Hepatic stellate cell (primary cell): Measurements from ENCODE around the gene KAT5.
"Not testable (repeated sequence)": the region's sequence is repeated elsewhere in the genome, so short reads cannot be mapped to it uniquely, and the experiment has no call there.

Experiments
- DNase-seq: peaks from one replicate; pipeline ENCODE4 v3.0.0; 2011; ENCODE audit warnings: low spot score

KAT5 gene

DNA sequence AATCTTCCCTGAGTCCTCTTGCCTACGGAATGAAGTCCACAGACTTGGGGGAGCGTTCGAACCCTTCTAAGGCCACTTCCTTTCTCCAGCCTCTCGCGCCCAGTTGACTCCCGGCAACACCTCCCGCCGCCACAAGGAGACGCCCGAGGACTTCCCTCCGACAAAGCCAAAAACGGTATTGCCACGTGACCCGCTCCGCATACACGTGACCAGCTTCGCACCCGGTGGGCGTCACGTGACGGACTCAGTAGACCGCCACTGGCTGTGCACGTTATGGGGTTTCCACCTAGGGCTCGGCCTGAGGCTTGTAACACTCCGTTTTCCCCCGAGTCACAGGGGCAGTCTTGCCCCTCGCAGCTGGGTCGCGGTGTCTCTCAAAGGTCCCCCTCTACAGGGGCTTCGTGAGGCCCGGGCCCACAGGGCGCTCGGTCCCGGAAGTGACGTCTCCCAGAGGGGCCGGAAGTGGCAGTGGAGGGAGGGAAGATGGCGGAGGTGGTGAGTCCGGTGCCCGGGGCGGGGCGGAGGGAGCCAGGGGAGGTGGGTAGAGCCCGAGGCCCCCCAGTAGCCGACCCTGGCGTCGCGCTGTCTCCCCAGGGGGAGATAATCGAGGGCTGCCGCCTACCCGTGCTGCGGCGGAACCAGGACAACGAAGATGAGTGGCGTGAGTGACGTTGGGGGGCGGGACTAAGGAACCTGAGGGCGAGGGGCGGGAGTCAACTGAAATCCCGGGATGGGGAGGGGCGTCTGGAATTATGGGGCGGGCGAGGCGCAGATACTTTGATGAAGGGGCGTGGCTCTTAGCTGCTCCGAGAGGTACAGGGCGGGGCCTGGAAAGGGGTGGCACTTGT lies at the start of gene KAT5:
Gene KAT5, plus strand, starts transcription at position 468 of the 848 bp plus-strand sequence. Its CDS starts 16 bp downstream, at position 484.
- peak; percentile 98 for DNase-seq

DNA sequence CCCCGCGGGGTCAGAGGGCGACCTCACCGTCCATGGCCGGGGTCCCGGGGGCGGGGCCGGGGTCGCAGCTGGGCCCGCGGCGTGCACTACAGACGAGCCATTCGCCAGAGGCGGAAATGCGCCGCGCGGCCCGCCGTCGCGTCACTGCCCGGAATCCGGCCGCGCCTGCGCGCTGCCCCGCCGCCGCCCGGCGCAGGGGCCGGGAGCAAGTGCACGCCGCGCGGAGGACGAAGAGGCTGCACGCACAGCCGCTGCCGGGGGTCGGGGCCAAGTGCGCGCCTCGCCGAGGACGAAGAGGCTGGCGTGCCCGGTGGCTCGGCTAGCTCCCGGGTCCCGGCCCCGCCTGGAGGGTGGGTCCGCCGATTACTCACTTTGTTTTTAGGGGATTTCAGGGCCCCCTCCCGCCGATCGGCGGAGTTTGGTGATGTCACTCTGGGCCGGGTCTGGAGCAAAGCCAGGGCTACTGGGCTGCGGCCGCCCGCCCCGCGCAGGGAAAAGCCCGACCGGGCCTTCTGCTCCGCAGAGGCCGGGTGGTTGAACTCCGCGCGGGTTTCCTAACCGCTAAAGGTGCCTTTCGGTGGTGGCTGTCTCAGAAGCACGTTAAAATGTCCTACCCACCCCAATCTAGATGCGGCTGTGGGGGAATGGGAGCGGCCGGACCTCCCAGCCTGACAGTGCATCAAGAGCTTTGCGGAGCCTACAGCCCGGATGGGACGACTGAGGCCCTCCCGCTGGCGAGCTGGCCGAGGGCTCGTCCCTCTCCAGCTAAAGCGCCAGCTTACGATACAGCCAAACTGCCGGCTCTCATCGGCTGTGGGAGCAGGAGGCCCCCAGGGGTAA lies 49.0 kb upstream of the KAT5 start, which contains the start of gene RELA:
Gene RELA, minus strand, starts transcription at position 118 of the 840 bp plus-strand sequence. Its CDS starts 84 bp downstream, at position 34.
- peak; percentile 92 for DNase-seq

GRCh38 chr11:65663639-65664200 lies 48.3 kb upstream of the KAT5 start:
- peak; percentile 63 for DNase-seq

DNA sequence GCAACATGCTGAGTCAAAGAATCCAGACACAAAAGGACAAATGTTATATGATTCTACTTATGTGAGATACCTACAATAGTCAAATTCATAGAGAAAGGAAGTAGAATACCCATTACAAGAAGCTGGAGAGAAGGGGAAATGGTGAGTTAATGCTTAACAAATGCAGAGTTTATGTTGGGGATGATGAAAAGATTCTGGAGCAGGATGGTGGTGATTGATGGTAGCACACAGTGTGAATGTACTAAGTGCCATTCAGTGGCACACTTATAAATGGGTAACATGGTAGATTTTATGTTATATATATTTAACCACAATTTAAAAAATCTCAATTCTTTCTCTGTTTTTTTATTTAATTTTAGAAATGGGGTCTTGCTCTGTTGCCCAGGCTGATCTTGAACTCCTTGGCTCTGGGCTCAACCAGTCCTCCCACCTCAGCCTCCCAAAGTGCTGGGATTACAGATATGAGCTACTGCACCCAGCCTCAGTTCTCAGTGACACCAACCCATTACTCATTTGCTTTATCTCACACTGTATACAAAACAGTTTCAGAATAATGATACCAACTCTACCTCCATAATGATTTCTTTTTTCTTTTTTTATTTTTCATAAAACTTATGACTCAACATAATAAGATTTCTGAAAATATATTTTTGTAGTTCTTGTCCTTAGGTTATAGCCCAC lies 39.7 kb upstream of the KAT5 start:
- no peak for DNase-seq

DNA sequence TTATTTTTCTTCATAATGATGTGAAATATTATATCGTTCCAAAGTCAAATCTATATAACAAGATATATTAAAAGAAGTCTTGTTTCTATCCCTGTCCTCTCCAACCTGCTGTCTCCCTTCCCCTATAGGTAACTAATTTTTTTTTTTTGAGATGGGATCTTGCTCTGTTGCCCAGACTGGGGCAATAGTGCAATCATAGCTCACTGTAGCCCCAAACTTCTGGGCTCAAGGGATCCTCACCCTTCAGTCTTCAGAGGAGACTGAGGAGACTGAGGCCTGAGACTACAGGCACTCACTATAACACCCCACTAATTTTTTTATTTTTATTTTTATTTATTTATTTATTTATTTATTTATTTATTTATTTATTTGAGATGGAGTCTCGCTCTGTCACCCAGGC lies 39.1 kb upstream of the KAT5 start:
- no peak for DNase-seq

DNA sequence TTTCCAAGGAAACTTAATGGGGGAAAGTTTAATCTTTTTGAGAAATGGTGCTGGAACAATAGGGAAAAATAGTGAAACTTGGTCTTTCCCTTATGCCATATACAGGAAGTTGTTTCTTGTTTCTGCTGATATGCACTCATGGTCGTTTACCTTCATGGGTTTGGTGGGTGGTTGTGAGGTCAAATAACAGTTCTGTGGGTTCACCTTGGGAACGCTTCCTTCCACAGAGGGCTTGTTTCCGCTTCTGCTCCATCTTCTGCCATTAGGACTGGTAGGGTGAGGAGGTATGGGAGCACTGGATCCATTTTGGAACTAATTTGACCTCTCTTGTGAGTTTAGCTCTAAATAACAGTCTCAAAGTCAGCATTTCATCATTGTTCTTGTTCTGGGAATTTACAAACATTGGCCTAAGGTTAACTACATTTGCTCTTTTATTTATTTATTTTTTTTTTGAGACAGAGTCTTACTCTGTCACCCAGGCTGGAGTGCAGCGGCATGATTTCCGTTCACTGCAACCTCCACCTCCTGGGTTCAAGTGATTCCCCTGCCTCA lies 31.8 kb upstream of the KAT5 start:
- DNase-seq, result no peak

GRCh38 chr11:65683480-65683879 lies 28.6 kb upstream of the KAT5 start:
- DNase-seq, result not testable (repeated sequence)

DNA sequence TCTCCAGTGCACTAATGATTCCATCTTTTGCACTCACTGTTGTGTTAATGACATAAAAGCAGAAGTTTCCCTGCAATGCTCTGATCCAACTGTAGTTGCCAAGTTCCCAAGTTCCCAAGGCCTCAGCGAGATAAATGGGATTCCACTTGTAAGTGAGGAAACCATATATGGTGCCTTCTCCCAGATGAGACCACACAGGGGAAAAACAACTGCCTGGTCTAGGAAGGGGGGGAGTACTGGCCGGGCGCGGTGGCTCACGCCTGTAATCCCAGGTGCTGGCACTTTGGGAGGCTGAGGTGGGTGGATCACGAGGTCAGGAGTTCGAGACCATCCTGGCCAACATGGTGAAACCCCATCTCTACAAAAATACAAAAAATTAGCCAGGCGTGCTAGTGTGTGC lies 26.1 kb upstream of the KAT5 start:
- no peak for DNase-seq

- DNase-seq, result not testable (repeated sequence)
Observed at GRCh38 chr11:65691847-65692246, 20.2 kb upstream of the KAT5 start.

DNA sequence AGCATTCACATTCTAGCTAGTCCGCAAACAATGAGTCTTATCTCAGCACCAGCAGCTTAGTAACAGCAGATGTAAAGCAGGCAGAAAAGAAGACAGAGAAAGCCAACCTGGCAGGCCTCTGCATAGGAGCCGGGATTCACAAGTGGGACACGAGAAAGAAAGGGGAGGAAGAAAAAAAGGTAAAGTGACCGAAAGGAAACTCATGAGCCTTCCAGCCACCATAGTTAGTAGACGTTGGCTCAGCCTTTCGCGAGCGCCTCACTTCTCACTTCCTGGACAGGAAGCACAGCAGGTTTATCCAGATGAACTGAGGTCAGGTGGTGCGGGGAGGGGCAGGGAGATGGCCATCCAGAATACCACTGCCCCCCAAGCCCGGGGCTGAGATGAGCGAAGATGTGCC lies 19.7 kb upstream of the KAT5 start:
- DNase-seq, result no peak

- no peak for DNase-seq
Observed at GRCh38 chr11:65695459-65696241, 16.4 kb upstream of the KAT5 start.

GRCh38 chr11:65696802-65697552 lies 15.1 kb upstream of the KAT5 start:
- no peak for DNase-seq

GRCh38 chr11:65698205-65698604 lies 13.8 kb upstream of the KAT5 start:
- DNase-seq, result no peak

DNA sequence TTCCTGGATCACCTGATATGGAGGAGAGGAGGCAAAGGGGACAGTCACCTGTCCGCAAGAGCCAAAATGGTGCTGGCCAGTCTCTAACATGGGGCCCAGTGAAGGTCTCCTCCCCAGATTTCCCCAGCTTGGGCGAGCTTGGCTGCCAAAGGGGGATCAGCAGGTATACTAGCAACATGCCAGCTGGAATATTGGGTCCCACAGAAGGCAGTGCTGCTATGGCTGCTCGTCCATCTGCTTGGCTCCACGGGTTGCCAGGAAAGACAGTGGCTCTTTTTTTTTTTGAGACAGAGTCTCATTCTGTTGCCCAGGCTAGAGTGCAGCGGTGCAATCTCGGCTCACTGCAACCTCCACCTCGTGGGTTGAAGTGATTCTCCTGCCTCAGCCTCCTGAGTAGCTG lies 12.7 kb upstream of the KAT5 start:
- DNase-seq, result no peak

DNA sequence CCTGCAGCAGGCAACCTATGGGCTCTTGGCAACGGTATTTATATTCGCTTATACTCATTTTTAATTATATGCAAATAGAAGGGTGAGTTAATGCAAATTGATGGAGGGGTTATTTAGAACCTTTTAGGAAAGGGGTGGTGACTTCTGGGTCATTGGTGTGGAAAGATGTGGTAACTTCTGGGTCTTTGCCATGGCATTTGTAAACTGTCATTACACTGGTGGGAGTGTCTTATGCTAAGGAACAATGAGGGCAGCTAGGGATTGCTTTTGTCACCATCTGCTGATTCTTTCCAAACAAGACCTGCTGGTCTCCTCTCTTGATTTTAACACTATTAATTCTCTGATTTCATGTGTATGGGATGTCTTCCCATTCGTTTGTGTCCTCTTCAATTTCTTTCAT lies 11.7 kb upstream of the KAT5 start:
- DNase-seq, result no peak

GRCh38 chr11:65701686-65702085 lies 10.4 kb upstream of the KAT5 start:
- DNase-seq, result no peak

GRCh38 chr11:65703846-65704245 lies 8.2 kb upstream of the KAT5 start:
- no peak for DNase-seq

- not testable (repeated sequence) for DNase-seq
Observed at GRCh38 chr11:65706303-65706763, 5.7 kb upstream of the KAT5 start.

DNA sequence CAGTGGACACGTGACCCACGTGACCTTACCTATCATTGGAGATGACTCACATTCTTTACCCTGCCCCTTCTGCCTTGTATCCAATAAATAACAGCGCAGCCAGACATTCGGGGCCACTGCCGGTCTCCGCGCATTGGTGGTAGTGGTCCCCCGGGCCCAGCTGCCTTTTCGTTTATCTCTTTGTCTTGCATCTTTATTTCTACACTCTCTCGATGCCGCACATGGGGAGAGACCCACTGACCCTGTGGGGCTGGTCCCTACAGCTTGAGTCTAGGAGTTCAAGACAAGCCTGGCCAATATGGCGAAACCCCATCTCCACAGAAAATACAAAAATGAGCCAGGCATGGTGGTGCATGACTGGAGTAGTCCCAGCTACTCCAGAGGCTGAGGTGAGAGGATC lies 5.0 kb upstream of the KAT5 start:
- DNase-seq, result not testable (repeated sequence)

GRCh38 chr11:65708451-65708850 lies 3.6 kb upstream of the KAT5 start:
- no peak for DNase-seq
